GM10266 (cell line): Measurements from ENCODE around the gene RAP1A.
A peak's percentile ranks its signal among the peaks of the same experiment; 100 is the strongest.

Experiments
- DNase-seq: peaks from one replicate; pipeline ENCODE4 v3.0.0; 2012; ENCODE audit errors: extremely low spot score
- CTCF ChIP-seq: IDR thresholded peaks from 2 replicates; pipeline ENCODE4 v1.5.1; 2012; ENCODE audit warnings: mild to moderate bottlenecking, low read depth; ENCODE audit not compliant: control insufficient read depth, insufficient read depth; ENCODE audit errors: missing control alignments

RAP1A gene

GRCh38 chr1:111742938-111743549, 123.5 kb downstream of the RAP1A start:
- TF ChIP-seq CTCF, result no peak
- DNase-seq, result no peak

GRCh38 chr1:111743679-111744101, 124.1 kb downstream of the RAP1A start:
- no peak for TF ChIP-seq CTCF
- no peak for DNase-seq

GRCh38 chr1:111745675-111746613, 126.4 kb downstream of the RAP1A start:
- TF ChIP-seq CTCF, result no peak
- no peak for DNase-seq

- TF ChIP-seq CTCF, result peak; percentile 14
- no peak for DNase-seq
Observed at GRCh38 chr1:111746614-111746999, 127.0 kb downstream of the RAP1A start.

- peak; percentile 78 for DNase-seq
- peak; percentile 79 for TF ChIP-seq CTCF
Observed at GRCh38 chr1:111747282-111747734, 127.7 kb downstream of the RAP1A start.

GRCh38 chr1:111747947-111748346, 128.4 kb downstream of the RAP1A start:
- TF ChIP-seq CTCF, result no peak
- no peak for DNase-seq

- no peak for DNase-seq
Observed at GRCh38 chr1:111749628-111750027, 130.0 kb downstream of the RAP1A start.

More at GRCh38 chr1:111749628-111750027, 130.0 kb downstream of the RAP1A start:
- no peak for TF ChIP-seq CTCF
